Lower leg skin (tissue), 4 donors: ENCODE measurements around the gene ZIC3. TPM values are rescaled to one million over a fixed set of nuclear protein-coding genes. Genes with fewer than 3 reads are reported as not detected.

Experiments used
- DNase-seq, 2 donors: peaks; one replicate each; pipeline ENCODE4 v3.0.0-alpha.2; 2019; ENCODE audit warnings: low spot score in 2 of 2
- H3K4me3 ChIP-seq: fragments of 200-600 bp; sonication (generic); 2 replicates; pipeline ENCODE4 v1.5.1; 2017; ENCODE audit warnings: mild to moderate bottlenecking, low read depth; ENCODE audit not compliant: poor library complexity, severe bottlenecking
- POLR2A ChIP-seq, 2 donors: fragments of 450-650 bp; IDR thresholded peaks; one replicate each; pipeline ENCODE4 v1.6.1; 2016 to 2017; ENCODE audit warnings: antibody characterized with exemption in 2 of 2, mild to moderate bottlenecking in 1 of 2, moderate library complexity in 1 of 2
- WGBS, 2 donors: methylation state at CpG; one replicate each; pipeline ENCODE4 v1.1.5; 2018; 5-methylcytosine and 5-hydroxymethylcytosine counted together
- intact Hi-C: fragments of 100-400 bp; cut with DNase I; formaldehyde crosslinking; loops from one replicate; pipeline ENCODE4 v1.15.0; 2023; ENCODE audit warnings: low total_unique reads
- total RNA-seq, 4 donors: library from RNA; depleted of rRNA; stranded (reverse); fragments of >200 nt; gene quantifications; one replicate each; pipeline ENCODE4 v1.1.0, GENCODE V29; 2016
- TF ChIP-seq, protein P1 (sequence below), 3 donors: fragments of 450-650 bp; IDR thresholded peaks; one replicate each; pipeline ENCODE4 v1.5.1; 2016; ENCODE audit warnings: antibody characterized with exemption in 3 of 3, mild to moderate bottlenecking in 3 of 3, moderate library complexity in 2 of 3

The ZIC3 gene
- total RNA-seq, 4 donors from 2014 or later: not detected

DNA sequence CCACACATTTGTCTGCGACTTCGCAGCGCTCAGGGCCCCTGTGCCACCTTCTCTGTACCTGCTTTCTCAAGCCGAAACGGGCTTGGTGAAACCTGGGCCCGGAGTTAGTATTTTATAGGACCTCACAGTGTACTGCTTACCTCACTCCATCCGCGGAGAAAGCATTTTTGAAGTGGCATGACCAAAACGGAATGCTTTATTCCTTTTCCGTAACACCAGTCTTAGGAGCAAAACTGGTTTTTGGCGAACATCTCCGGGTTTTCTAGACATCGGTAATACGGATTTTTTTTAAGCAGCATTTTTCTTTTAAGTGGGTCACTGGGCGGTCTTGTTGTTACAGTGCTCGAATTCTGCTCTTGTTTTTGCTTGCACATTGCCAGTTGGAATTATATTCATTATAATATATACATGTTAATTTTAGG lies 3.6 kb downstream of the ZIC3 start:
- no peak overlapping the region for H3K4me3 ChIP-seq
- no peak for TF ChIP-seq POLR2A (IDR thresholded peaks at IDR 0.05)
- TF ChIP-seq, protein P1, sequence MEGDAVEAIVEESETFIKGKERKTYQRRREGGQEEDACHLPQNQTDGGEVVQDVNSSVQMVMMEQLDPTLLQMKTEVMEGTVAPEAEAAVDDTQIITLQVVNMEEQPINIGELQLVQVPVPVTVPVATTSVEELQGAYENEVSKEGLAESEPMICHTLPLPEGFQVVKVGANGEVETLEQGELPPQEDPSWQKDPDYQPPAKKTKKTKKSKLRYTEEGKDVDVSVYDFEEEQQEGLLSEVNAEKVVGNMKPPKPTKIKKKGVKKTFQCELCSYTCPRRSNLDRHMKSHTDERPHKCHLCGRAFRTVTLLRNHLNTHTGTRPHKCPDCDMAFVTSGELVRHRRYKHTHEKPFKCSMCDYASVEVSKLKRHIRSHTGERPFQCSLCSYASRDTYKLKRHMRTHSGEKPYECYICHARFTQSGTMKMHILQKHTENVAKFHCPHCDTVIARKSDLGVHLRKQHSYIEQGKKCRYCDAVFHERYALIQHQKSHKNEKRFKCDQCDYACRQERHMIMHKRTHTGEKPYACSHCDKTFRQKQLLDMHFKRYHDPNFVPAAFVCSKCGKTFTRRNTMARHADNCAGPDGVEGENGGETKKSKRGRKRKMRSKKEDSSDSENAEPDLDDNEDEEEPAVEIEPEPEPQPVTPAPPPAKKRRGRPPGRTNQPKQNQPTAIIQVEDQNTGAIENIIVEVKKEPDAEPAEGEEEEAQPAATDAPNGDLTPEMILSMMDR (IDR thresholded peaks at IDR 0.05): no peak
- 21 to 30% methylated on average over 16 of the region's 16 CpGs for WGBS, 2 donors
- DNase-seq: no peak
- intact Hi-C loops: no loop called here

DNA sequence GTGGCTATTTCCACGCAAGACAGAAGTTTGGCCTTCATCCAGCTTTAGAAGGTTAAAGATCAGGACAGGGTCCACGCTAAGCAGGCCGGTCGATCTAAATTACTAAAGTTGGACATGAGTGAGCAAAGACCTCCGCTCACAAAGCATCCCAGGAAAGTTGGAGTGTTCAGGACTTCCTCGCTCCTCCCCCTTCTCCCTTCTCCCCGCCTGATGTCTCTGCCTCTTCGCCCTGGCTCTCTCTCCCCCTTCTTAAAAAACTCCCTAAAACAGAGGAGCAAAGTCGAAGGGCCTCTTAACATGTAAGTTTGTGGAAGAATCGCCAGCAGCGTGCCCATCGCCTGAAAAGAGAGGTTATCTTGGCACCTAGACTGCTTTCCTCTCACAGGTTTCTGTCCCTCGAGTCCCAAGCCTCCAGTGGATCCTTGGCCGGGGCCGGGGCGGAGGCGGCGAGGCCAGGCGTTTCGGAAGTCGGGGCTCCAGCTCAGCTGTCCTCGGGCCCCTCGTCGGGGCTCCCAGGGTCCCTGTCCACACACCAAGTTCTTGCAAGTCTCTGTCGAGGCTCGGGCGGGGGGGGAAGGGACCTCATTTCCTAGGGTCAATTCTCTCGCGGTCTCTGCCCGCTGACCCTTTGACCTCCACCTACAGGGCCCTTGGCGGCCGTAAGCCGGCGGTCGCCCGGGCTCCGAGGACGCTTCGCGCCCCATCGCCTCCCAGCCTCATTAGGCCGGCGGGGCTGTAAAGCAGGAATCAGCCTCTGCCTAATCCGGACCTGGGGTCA lies 7.6 kb downstream of the ZIC3 start:
- no peak overlapping the region for H3K4me3 ChIP-seq
- TF ChIP-seq POLR2A (IDR thresholded peaks at IDR 0.05): no peak
- WGBS, 2 donors: 20 to 28% methylated on average over 38 to 44 of the region's 44 CpGs
- no peak for DNase-seq
- intact Hi-C loops: no loop called here

DNA sequence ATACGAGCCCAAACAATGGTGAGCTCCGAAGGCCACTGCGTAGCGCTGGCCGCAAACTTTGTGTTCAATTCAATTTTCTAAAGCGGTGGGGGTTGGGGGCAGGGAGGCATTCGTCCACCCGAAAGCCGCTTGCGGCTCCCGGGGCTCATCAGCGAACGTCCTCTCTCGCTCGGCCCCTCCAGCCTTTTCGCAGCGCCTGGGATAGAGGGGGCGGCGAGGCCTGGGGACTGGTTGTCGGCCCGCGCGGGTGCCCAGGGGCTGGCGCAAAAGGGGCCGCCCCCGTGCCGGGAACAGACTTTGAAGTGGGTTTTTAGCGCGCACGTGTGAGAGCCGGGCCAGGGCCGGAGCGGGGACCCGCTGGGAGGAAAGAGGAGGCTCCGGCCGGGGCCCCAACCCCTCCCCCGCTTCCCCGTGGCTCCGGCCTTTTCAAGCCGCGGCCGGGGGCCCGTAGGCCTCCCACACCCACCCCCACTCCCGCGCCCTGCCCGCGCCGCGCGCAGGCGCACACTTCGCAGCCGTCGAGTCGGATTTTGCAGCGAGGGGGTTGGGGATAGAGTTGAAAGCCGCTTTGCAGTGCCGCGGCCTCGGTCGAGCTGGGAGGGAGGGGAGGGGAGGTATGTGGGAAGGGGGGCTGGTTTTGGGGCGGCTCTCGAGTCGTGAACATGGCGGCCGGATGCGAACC lies 8.3 kb downstream of the ZIC3 start:
- no peak for TF ChIP-seq POLR2A (IDR thresholded peaks at IDR 0.05)
- TF ChIP-seq, protein P1 (IDR thresholded peaks at IDR 0.05): no peak
- WGBS, 2 donors: 3 to 28% methylated on average over 5 to 51 of the region's 67 CpGs
- intact Hi-C loops: no loop called here
- no peak overlapping the region for H3K4me3 ChIP-seq
- DNase-seq: no peak

DNA sequence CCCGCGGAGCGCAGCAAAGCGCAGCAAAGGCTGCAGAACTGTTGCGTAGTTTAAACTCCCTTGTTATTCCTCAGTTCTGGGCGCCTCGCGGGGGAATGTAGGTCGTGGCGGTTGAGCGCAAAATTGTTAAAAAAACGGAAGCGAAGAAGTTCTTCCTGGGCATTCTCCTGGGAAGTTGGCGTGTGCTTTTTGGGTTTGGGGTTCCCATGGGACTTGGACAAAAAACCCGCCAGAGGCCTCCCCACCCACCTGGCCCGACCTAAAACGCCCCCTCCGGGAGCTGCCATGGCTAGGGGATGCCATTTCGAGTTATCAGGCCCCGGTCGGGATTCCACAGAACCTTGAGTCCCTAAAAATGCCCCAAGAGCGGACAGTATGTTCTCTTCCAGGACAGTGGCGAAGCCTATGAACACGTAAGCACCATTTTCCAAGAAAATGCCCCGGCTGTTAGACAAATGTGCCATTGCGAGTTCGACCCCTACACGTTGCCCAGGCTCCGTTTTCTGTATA lies 8.9 kb downstream of the ZIC3 start:
- DNase-seq: no peak
- H3K4me3 ChIP-seq: no peak overlapping the region
- no peak for TF ChIP-seq POLR2A (IDR thresholded peaks at IDR 0.05)
- TF ChIP-seq, protein P1 (IDR thresholded peaks at IDR 0.05): no peak
- 15 to 36% methylated on average over 25 to 29 of the region's 29 CpGs for WGBS, 2 donors
- intact Hi-C loops: no loop called here

DNA sequence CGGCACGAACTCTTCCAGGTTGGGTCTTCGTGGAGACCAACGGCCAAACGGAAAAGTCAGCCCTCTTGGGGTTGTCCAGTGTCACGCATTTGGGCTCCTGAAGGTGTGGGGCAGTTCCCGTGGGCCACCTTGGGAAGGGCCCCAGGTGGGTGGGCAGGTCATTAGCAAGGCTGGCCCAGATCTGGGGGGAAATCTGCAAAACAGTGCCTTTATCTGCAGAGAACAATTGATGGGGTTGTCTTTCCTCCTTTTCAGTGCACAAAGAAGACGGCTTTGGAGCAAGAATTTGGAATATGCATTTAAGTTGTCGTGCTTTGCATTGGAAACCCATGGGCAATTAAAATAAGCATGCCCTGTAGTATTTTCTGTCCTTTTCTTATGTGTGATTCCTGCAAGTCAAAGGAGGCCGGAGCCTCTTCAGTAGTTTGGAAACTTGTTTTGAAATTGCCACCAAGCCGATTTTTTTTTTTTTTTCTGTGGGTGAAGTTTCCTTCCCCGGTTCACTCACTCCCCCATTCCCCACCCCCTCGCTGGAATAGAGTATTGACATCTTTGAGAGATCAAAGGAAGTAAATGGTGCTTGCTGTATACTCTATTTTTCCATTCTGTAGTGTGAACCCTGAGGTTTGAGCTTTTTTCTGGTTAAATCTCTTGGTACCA lies 9.8 kb downstream of the ZIC3 start:
- TF ChIP-seq, protein P1 (IDR thresholded peaks at IDR 0.05): no peak
- TF ChIP-seq POLR2A (IDR thresholded peaks at IDR 0.05): no peak
- DNase-seq: no peak
- WGBS, 2 donors: 47 to 51% methylated on average over 13 of the region's 13 CpGs
- no peak overlapping the region for H3K4me3 ChIP-seq
- intact Hi-C loops: no loop called here

DNA sequence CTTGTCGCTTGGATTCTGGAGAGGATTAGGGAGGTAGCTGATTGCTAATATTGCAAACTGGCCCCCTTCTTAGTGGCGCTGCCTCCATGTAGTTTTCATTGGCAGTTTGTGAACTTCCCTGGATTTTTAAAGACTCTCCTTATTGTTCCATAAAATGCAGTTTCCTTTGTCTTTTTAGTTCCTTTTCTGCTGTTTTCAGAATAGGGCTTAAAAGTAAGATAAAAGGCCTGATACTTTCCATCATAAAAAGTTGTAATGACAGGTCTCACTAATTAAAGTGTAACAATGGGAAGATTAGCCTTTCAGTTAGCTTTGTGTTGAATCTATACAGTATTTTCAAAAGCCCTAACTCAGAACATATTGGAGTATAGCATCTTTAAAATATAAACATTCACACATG lies 21.2 kb downstream of the ZIC3 start:
- no peak for TF ChIP-seq POLR2A (IDR thresholded peaks at IDR 0.05)
- TF ChIP-seq, protein P1 (IDR thresholded peaks at IDR 0.05): no peak
- 41 to 62% methylated on average over 2 of the region's 2 CpGs for WGBS, 2 donors
- no peak overlapping the region for H3K4me3 ChIP-seq
- intact Hi-C loops: no loop called here
- no peak for DNase-seq
